ENCODE measurements around the gene CELF4. TPM values are rescaled to one million over a fixed set of nuclear protein-coding genes. Genes with fewer than 3 reads are reported as not detected.

The CELF4 gene
- total and polyA plus RNA-seq, 4 donors, result 0.24 to 3.0 (median 1.3) TPM

DNA sequence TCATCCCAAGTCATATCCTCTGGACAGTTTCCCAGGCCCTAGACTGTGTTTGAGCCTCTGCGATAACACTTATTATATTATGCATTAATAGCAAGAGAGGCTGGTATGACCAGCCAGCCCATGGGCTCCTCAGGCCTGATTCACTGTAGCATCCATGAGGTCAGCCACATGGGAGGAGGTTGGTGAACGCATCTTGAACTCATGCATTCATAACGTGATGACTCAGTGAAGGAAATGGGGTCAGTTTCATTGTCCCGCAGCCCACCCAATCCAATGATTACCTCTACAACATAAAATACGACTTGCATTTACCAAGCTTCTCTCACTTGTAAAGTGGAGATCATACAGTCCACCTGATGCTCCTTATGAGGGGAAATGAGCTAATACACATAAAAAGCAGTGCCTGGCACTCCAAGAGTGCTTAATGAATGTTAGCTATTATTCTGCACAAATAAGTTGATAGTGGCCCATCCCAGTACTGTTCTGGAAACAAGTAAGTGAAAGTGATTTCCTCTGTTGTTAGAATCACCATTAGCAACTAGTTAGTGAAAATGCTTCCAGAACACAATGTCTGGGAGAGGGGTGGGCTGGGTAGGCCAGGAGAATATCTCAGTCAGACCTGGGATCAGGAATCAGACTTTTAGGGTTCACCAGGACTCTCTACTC is 46.1 kb upstream of the CELF4 start:
- DNase-seq (no peak), ATAC-seq (ENCODE audit: insufficient read depth, low FRiP score) (no peak)
- Histone ChIP-seq H3K4me3 (no peak overlapping the region), H3K9ac (ENCODE audit: insufficient read depth in 1 of 2, low read length in 2 of 2) (no peak overlapping the region), H3K27me3 (ENCODE audit: control insufficient read depth in 3 of 3, insufficient read depth in 3 of 3, low read length in 2 of 3) (no peaks in the 10 kb centered on the region), H3K36me3 (ENCODE audit: control insufficient read depth in 4 of 4, insufficient read depth in 4 of 4, low read length in 4 of 4) (no peaks in the 10 kb centered on the region), H3K4me1 (ENCODE audit: control insufficient read depth in 5 of 5, insufficient read depth in 5 of 5, low read length in 5 of 5) (no peaks in the 10 kb centered on the region), H3K27ac (ENCODE audit: low read depth in 1 of 2, low read length in 1 of 2) (no peak overlapping the region), H3K9me3 (ENCODE audit: control insufficient read depth in 4 of 4, insufficient read depth in 3 of 4, low read length in 3 of 4) (no peaks in the 10 kb centered on the region)
- 84 to 90% methylated on average over 5 of the region's 5 CpGs for WGBS, 2 donors
- TF ChIP-seq, protein P1, sequence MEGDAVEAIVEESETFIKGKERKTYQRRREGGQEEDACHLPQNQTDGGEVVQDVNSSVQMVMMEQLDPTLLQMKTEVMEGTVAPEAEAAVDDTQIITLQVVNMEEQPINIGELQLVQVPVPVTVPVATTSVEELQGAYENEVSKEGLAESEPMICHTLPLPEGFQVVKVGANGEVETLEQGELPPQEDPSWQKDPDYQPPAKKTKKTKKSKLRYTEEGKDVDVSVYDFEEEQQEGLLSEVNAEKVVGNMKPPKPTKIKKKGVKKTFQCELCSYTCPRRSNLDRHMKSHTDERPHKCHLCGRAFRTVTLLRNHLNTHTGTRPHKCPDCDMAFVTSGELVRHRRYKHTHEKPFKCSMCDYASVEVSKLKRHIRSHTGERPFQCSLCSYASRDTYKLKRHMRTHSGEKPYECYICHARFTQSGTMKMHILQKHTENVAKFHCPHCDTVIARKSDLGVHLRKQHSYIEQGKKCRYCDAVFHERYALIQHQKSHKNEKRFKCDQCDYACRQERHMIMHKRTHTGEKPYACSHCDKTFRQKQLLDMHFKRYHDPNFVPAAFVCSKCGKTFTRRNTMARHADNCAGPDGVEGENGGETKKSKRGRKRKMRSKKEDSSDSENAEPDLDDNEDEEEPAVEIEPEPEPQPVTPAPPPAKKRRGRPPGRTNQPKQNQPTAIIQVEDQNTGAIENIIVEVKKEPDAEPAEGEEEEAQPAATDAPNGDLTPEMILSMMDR (IDR thresholded peaks at IDR 0.05; ENCODE audit: control extremely low read depth, extremely low read depth), result no peak

DNA sequence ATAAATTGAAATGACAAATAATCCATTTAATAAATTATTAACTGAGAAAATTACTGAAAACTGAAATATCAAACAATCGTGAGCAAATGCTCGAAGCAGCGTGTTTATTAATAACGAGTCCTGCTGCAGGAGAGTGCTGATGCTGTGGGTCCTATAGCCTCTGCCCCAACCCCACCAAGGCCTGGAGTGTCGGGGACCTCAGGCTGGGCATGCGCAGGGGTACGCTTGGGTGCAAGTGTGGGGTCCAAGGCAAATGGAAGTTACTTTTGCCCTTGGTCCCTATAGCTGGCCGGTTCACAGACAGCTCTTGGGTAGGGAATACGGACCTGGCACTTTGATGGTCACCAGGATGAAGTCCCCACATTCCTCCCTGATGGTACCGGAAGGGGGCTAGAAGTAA is 43.3 kb upstream of the CELF4 start:
- no peak overlapping the region for H3K4me3 ChIP-seq
- no peaks in the 10 kb centered on the region for H3K4me1 ChIP-seq (ENCODE audit: control insufficient read depth in 5 of 5, insufficient read depth in 5 of 5, low read length in 5 of 5)
- no peaks in the 10 kb centered on the region for H3K27me3 ChIP-seq (ENCODE audit: control insufficient read depth in 3 of 3, insufficient read depth in 3 of 3, low read length in 2 of 3)
- TF ChIP-seq, protein P1 (IDR thresholded peaks at IDR 0.05; ENCODE audit: control extremely low read depth, extremely low read depth), result no peak
- H3K9me3 ChIP-seq (ENCODE audit: control insufficient read depth in 4 of 4, insufficient read depth in 3 of 4, low read length in 3 of 4), result peaks cover 0 to 3% (median 0%) of the 10 kb centered on the region in 4 donors
- DNase-seq (no peak), ATAC-seq (ENCODE audit: insufficient read depth, low FRiP score) (no peak)
- no peaks in the 10 kb centered on the region for H3K36me3 ChIP-seq (ENCODE audit: control insufficient read depth in 4 of 4, insufficient read depth in 4 of 4, low read length in 4 of 4)
- H3K27ac ChIP-seq (ENCODE audit: low read depth in 1 of 2, low read length in 1 of 2), result no peak overlapping the region
- H3K9ac ChIP-seq (ENCODE audit: insufficient read depth in 1 of 2, low read length in 2 of 2), result no peak overlapping the region
- WGBS, 2 donors, result 92 to 97% methylated on average over 10 of the region's 10 CpGs

DNA sequence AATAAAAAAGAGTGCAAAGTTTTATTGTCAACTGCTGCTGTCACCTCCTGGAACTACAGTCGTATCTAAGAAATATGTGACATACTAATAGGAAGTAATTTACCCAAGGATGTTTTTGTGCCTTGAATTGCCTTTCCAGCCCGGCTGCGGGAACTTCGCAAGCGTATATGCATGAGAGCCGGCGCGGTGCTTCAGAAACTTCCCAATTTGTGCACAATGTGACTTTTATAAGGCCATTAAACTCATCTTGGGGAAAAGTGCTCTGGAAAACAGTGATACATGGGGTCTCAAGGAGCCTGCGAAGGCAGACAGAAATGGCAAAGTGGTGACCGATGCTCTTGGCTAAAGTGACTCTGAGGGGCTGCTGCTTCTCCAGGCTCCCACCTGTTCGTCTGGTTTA is 41.7 kb upstream of the CELF4 start:
- no peaks in the 10 kb centered on the region for H3K27me3 ChIP-seq (ENCODE audit: control insufficient read depth in 3 of 3, insufficient read depth in 3 of 3, low read length in 2 of 3)
- TF ChIP-seq, protein P1 (IDR thresholded peaks at IDR 0.05; ENCODE audit: control extremely low read depth, extremely low read depth), result no peak
- WGBS, 2 donors, result 90 to 92% methylated on average over 11 of the region's 11 CpGs

DNA sequence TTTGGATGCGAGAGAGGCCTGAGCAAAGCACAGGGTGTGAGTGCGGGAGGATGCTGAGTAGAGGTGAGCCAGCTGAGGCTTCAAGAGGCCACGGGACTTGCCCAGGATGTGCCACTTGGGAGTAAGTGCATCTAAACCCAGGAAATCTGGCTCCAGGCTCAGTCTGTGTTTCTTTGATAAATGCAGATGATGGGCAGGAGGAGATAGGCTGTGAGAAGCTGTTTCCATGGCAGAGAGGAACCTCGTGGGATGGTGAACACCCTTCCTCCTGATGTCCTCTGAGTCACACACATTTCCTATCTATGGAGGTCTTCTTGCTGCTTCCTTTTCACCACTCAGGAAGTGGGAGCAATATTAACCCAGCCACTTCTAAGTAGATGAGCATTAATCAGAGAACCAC is 38.4 kb upstream of the CELF4 start:
- ATAC-seq (ENCODE audit: insufficient read depth, low FRiP score) (no peak), DNase-seq (no peak)
- 70 to 81% methylated on average over 4 of the region's 4 CpGs for WGBS, 2 donors

More for the DNA sequence above, 41.7 kb upstream of the CELF4 start:
- Histone ChIP-seq H3K9ac (ENCODE audit: insufficient read depth in 1 of 2, low read length in 2 of 2) (no peak overlapping the region), H3K9me3 (ENCODE audit: control insufficient read depth in 4 of 4, insufficient read depth in 3 of 4, low read length in 3 of 4) (peaks cover 0 to 4% (median 0%) of the 10 kb centered on the region in 4 donors), H3K27ac (ENCODE audit: low read depth in 1 of 2, low read length in 1 of 2) (no peak overlapping the region), H3K4me3 (no peak overlapping the region), H3K36me3 (ENCODE audit: control insufficient read depth in 4 of 4, insufficient read depth in 4 of 4, low read length in 4 of 4) (no peaks in the 10 kb centered on the region), H3K4me1 (ENCODE audit: control insufficient read depth in 5 of 5, insufficient read depth in 5 of 5, low read length in 5 of 5) (no peaks in the 10 kb centered on the region)
- ATAC-seq (ENCODE audit: insufficient read depth, low FRiP score) (no peak), DNase-seq (no peak)

More for the DNA sequence above, 38.4 kb upstream of the CELF4 start:
- Histone ChIP-seq H3K36me3 (ENCODE audit: control insufficient read depth in 4 of 4, insufficient read depth in 4 of 4, low read length in 4 of 4) (no peaks in the 10 kb centered on the region), H3K4me3 (no peak overlapping the region), H3K27me3 (ENCODE audit: control insufficient read depth in 3 of 3, insufficient read depth in 3 of 3, low read length in 2 of 3) (no peaks in the 10 kb centered on the region), H3K27ac (ENCODE audit: low read depth in 1 of 2, low read length in 1 of 2) (no peak overlapping the region), H3K9me3 (ENCODE audit: control insufficient read depth in 4 of 4, insufficient read depth in 3 of 4, low read length in 3 of 4) (peaks cover 0 to 4% (median 0%) of the 10 kb centered on the region in 4 donors), H3K4me1 (ENCODE audit: control insufficient read depth in 5 of 5, insufficient read depth in 5 of 5, low read length in 5 of 5) (peaks cover 0 to 4% (median 0%) of the 10 kb centered on the region in 5 donors), H3K9ac (ENCODE audit: insufficient read depth in 1 of 2, low read length in 2 of 2) (no peak overlapping the region)
- TF ChIP-seq, protein P1 (IDR thresholded peaks at IDR 0.05; ENCODE audit: control extremely low read depth, extremely low read depth), result no peak
